Stimulated activated CD8-positive, alpha-beta memory T cell treated with anti-CD3 and anti-CD28 coated beads, Interleukin-4, amount 100 ng/mL, for 1 hour (primary cell): ENCODE measurements around the gene DES.

ENCODE experiments used
- DNase-seq, 2 donors: peaks; one replicate each; pipeline ENCODE4 v3.0.0-alpha.2; 2020; ENCODE audit warnings: low read depth in 2 of 2, low spot score in 1 of 2

The DES gene

DNA sequence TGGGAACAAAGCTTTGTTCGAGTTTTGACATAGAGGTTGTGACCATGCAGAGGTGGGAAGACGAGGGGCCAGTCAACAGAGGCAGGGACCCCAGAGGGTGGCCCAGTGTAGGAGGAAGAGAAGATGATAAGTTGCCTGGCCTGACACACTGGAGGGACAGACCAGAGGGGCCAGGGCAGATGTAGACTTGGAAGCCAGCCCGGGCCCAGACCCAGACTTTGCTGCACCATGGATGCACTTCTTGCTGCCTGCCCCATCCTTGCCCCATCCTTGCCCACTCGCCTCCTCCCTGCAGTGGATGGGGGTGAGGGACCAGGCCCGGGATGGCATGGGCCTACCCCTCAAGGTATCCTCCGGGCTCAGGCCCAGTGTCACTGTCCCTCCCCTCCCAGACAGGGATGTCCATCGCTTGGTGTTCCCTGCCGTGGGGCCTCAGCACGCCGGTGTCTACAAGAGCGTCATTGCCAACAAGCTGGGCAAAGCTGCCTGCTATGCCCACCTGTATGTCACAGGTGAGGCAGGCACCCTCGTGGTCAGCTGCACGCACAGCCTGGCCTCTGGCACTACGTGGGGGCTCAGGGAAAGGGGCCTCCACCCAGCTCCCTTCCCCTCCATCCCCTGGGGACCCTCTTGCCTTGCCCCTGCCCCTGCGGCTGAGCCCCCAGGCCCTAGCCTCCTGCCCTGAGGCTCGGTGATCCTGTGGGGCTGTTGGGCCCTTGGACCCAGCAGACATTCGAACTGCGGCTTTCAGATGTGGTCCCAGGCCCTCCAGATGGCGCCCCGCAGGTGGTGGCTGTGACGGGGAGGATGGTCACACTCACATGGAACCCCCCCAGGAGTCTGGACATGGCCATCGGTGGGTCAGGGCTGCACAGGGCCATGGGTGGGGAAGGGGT, 53.5 kb downstream of the DES start:
- no peak for DNase-seq

DNA sequence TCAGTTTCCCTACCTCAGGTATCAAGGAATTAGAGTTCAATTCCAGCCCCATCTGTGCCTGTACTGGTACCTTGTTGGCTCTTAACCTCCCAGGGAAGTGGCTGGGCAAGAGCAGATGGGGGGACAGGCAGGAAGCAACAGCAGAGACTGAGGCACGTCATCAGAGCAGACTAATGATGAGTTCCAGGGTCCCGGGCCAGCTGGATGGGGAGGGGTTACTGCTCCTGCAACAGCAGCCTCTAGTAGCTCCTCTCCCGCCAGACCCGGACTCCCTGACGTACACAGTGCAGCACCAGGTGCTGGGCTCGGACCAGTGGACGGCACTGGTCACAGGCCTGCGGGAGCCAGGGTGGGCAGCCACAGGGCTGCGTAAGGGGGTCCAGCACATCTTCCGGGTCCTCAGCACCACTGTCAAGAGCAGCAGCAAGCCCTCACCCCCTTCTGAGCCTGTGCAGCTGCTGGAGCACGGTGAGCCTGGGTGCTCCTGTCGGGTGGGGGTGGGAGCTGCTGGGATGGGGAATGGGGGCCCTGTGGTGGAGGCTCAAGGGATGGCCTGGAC, 54.5 kb downstream of the DES start:
- no peak for DNase-seq

DNA sequence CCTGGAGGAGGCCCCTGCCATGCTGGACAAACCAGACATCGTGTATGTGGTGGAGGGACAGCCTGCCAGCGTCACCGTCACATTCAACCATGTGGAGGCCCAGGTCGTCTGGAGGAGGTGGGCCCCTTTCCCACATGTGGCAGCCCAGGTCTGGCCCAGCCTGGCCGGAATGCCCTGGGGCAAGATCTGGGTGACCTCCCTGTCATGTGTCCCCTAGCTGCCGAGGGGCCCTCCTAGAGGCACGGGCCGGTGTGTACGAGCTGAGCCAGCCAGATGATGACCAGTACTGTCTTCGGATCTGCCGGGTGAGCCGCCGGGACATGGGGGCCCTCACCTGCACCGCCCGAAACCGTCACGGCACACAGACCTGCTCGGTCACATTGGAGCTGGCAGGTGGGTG, 55.3 kb downstream of the DES start:
- no peak for DNase-seq

DNA sequence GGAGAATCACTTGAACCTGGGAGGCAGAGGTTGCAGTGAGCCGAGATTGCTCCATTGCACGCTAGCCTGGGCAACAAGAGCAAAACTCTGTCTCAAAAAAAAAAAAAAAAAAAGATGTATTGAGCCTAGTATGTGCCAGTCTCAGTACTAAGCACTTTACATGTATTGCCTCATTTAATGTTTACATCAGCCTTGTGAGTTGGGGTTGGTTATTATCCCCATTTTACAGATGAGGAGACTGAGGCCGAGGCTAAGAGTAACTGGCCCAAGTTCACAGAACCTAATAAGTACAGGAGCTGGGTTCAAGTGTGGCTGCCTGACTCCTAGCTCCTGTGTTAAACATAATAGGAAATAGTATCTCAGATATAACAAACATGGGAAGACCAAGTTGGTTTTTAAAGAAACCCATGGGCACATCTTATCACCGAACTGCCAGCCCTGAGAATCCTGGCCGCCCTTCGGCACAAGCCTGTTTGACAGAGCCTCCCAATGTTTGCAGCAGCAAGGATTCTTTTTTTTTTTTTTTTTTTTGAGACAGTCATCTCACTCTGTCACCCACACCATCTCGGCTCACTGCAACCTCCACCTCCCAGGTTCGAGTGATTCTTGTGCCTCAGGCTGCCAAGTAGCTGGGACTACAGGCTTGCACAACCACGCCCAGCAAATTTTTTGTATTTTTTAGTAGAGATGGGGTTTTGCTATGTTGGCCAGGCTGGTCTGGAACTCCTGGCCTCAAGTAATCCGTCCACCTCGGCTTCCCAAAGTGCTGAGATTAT, 56.3 kb downstream of the DES start:
- no peak for DNase-seq

DNA sequence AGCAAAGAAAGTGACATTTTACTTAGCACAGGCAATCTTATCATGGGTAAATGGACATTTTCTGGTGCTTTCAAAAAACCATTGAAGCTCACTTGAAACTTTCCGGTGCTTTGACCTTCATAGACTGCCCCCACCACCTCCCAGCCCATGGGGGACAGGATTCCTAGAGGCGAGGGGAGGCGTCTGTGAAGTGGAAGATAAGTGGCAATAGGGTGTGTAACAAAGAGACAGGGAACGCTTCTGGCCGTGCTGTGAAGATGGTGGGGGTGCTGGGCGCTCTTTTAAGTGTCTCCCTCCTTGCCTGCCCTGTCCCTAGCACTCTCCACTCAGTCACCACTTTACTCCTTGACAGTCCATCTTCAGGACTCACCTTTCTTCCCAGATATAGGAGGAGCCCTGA, 57.1 kb downstream of the DES start:
- no peak for DNase-seq

DNA sequence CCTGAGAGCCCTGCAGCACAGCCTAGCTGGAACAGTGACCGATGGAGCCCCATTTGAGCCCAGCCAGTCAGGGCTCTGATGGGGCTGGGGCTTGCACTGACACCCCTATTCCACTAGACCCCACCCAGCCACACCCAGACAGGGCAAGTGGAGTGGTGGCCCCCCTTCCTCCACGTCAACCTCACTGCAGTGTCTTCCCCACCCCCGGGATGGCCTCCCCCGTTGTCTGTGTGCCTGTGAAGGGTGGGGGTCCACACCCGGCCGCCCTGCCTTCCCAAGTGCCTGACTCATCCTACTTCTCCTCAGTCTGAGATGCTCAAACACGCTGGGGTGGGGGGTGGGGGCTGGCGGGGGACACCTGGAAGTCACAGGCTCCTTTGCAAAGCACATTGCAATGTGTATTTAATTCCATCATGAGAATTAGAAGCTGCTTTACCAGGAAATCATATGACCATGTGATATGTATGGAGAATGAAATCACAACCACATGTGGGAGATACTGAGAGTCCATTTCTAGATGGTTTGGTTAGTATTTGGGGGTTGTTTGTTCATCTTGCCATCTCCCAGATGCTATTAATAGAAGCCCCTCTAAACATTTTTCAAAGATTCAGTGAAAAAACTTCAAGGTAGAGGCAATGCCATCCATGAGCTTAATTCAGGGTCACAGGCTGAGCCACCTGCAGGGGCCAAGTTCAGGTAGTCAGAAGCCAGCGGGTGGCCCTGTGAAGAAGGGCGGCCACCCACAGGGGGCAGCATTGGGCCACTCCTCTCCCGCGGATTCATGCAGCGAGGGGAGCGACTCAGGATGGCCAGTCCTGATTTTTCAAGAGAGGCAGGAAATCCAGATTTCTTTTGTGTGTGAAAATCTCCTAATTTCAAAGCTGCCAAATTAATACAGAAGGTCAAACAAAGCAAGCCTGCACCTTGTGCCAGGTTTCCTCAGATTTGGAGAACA, 57.8 kb downstream of the DES start:
- no peak for DNase-seq
